Measurements from ENCODE around the gene PTEN. TPM values are rescaled to one million over a fixed set of nuclear protein-coding genes. Genes with fewer than 3 reads are reported as not detected.
"Not testable (repeated sequence)": the region's sequence is repeated elsewhere in the genome, so short reads cannot be mapped to it uniquely, and the experiment has no call there.

The PTEN gene
- total RNA-seq, 1 donor from 2014 or later: 69.3 TPM

DNA sequence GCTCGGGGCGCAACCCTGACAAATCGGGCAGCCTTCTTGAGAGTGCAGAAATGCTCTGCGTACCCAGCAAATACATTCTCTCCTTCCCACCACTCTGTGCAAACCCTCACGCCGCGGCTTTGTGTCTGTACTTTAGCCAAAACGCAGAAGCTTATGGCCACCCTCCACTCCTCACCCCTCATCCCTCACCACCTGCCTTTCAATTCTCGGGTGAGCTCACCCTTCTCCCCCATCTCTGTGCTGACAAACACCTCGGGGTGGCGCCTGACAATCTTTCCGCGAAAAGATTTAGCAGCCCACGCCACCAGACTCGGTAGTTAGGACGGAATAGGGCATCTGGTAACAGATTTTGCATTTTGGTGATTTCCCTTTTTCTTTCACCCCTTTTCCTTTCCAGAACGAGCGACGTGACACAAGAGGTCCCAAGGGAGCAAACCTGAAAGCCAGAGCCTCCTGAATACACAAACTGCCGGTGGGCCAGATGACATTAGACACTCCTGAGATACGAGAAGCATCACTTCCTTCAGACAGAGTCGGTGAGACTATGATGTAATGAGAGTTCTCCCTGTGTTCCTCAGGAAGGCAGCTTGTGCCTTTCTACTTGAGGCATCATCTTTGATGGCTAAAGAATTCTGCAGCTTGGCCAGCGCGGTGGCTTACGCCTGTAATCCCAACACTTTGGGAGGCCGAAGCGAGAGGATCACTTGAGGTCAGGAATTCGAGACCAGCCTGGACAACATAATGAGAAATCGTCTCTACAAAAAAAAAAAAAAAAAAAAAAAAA is 44.7 kb upstream of the PTEN start:
- Mint-ChIP-seq H3K36me3 (ENCODE audit: unreplicated experiment) (no peaks in the 10 kb centered on the region), H3K27me3 (ENCODE audit: unreplicated experiment) (peaks cover 4% of the 10 kb centered on the region), H3K9me3 (ENCODE audit: unreplicated experiment) (no peaks in the 10 kb centered on the region), H3K4me3 (ENCODE audit: unreplicated experiment) (peak overlapping the region; percentile 95), H3K27ac (ENCODE audit: unreplicated experiment) (peak overlapping the region; percentile 95), H3K4me1 (ENCODE audit: unreplicated experiment) (peaks cover 25% of the 10 kb centered on the region)
- DNase-seq (ENCODE audit: extremely low spot score, unreplicated experiment): no peak
- TF ChIP-seq, protein P1, sequence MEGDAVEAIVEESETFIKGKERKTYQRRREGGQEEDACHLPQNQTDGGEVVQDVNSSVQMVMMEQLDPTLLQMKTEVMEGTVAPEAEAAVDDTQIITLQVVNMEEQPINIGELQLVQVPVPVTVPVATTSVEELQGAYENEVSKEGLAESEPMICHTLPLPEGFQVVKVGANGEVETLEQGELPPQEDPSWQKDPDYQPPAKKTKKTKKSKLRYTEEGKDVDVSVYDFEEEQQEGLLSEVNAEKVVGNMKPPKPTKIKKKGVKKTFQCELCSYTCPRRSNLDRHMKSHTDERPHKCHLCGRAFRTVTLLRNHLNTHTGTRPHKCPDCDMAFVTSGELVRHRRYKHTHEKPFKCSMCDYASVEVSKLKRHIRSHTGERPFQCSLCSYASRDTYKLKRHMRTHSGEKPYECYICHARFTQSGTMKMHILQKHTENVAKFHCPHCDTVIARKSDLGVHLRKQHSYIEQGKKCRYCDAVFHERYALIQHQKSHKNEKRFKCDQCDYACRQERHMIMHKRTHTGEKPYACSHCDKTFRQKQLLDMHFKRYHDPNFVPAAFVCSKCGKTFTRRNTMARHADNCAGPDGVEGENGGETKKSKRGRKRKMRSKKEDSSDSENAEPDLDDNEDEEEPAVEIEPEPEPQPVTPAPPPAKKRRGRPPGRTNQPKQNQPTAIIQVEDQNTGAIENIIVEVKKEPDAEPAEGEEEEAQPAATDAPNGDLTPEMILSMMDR (IDR thresholded peaks at IDR 0.05): no peak

DNA sequence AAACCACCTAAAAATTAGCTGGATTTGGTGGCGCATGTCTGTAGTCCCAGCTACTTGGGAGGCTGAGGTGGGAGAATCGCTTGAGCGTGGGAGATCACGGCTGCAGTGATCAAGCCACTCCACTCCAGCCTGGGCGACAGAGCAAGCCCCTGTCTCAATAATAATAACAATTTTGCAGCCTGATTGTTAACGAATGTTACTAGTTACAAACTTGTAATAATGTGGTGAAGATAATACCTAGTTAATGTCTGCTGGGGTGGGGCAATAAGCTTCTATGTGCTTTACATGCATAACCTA is 44.2 kb upstream of the PTEN start:
- TF ChIP-seq, protein P1 (IDR thresholded peaks at IDR 0.05): no peak
- Mint-ChIP-seq H3K27me3 (ENCODE audit: unreplicated experiment) (peaks cover 4% of the 10 kb centered on the region), H3K4me3 (ENCODE audit: unreplicated experiment) (peak overlapping the region; percentile 56), H3K4me1 (ENCODE audit: unreplicated experiment) (peaks cover 25% of the 10 kb centered on the region), H3K9me3 (ENCODE audit: unreplicated experiment) (no peaks in the 10 kb centered on the region), H3K27ac (ENCODE audit: unreplicated experiment) (no peak overlapping the region), H3K36me3 (ENCODE audit: unreplicated experiment) (no peaks in the 10 kb centered on the region)
- no peak for DNase-seq (ENCODE audit: extremely low spot score, unreplicated experiment)

DNA sequence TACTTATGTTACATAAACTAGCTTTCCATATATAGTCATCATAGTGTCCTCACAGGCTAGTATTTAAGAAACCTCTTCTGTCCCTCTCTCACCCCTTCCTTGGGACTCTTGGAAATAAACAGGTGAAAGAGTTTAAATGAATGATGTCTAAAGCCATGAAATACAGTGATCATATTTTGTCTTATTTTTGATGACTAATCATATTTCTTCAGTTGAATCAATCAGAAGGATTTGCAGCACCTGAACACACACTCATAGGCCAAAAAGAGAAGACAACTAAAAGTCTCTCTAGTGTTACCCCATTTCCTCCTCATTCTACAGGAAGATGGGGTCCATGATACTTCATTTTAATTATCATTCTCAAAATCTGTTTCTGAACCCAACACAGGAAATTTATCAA is 36.8 kb upstream of the PTEN start:
- Mint-ChIP-seq H3K27me3 (ENCODE audit: unreplicated experiment) (peaks cover 4% of the 10 kb centered on the region), H3K4me3 (ENCODE audit: unreplicated experiment) (no peak overlapping the region), H3K4me1 (ENCODE audit: unreplicated experiment) (no peaks in the 10 kb centered on the region), H3K9me3 (ENCODE audit: unreplicated experiment) (no peaks in the 10 kb centered on the region), H3K36me3 (ENCODE audit: unreplicated experiment) (no peaks in the 10 kb centered on the region), H3K27ac (ENCODE audit: unreplicated experiment) (no peak overlapping the region)
- no peak for DNase-seq (ENCODE audit: extremely low spot score, unreplicated experiment)
- TF ChIP-seq, protein P1 (IDR thresholded peaks at IDR 0.05): no peak

DNA sequence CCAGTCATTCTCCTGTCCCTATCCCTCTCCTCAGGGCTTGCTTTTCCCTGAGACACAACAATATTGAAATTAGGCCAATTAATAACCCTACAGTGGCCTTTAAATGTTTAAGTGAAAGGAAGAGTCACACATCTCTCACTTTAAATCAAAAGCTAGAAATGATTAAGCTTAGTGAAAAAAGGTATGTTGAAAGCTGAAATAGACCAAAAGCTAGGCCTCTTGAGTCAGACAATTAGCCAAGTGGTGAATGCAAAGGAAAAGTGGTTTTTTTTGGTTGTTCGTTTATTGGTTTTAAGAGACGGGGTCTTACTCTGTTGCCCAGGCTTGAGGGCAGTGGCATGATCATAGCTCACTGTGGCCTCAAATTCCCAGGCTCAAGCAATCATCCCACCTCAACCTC is 35.7 kb upstream of the PTEN start:
- Mint-ChIP-seq H3K36me3 (ENCODE audit: unreplicated experiment) (no peaks in the 10 kb centered on the region), H3K4me3 (ENCODE audit: unreplicated experiment) (no peak overlapping the region), H3K27ac (ENCODE audit: unreplicated experiment) (no peak overlapping the region), H3K9me3 (ENCODE audit: unreplicated experiment) (no peaks in the 10 kb centered on the region), H3K4me1 (ENCODE audit: unreplicated experiment) (no peaks in the 10 kb centered on the region), H3K27me3 (ENCODE audit: unreplicated experiment) (no peaks in the 10 kb centered on the region)
- TF ChIP-seq, protein P1 (IDR thresholded peaks at IDR 0.05): no peak
- no peak for DNase-seq (ENCODE audit: extremely low spot score, unreplicated experiment)

DNA sequence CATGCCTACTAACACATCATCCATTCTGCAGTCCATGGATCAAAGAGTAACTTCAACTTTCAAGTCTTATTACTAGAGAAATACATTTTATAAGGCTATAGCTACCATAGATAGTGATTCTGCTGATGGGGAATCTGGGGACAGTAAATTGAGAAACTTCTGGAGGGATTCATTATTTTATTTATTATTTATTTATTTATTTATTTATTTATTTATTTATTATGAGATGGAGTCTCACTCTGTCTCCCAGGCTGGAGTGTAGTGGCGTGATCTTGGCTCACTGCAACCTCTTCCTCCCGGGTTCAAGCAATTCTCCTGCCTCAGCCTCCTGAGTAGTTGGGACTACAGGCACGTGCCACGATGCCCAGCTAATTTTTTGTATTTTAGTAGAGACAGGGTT is 34.4 kb upstream of the PTEN start:
- H3K4me1 Mint-ChIP-seq (ENCODE audit: unreplicated experiment); H3K36me3 Mint-ChIP-seq (ENCODE audit: unreplicated experiment); H3K27me3 Mint-ChIP-seq (ENCODE audit: unreplicated experiment); H3K27ac Mint-ChIP-seq (ENCODE audit: unreplicated experiment); H3K9me3 Mint-ChIP-seq (ENCODE audit: unreplicated experiment); DNase-seq (ENCODE audit: extremely low spot score, unreplicated experiment); H3K4me3 Mint-ChIP-seq (ENCODE audit: unreplicated experiment): not testable (repeated sequence)
